H9 (cell line): ENCODE measurements around the gene YPEL4. TPM values are rescaled to one million over a fixed set of nuclear protein-coding genes. Genes with fewer than 3 reads are reported as not detected.

ENCODE experiments used
- DNase-seq: peaks from one replicate; pipeline ENCODE4 v3.0.0-alpha.2; 2017
- H2AFZ ChIP-seq: one replicate; pipeline ENCODE4 v1.6.1; 2013; ENCODE audit warnings: mild to moderate bottlenecking, low read length, control low read depth, moderate library complexity
- H2AK5ac ChIP-seq: 2 replicates; pipeline ENCODE4 v1.6.1; 2013; ENCODE audit warnings: low read length, control low read depth, mixed read lengths; ENCODE audit not compliant: insufficient read length
- H2BK120ac ChIP-seq: one replicate; pipeline ENCODE4 v1.6.1; 2013; ENCODE audit warnings: low read depth, mild to moderate bottlenecking, low read length, control low read depth, inconsistent platforms; ENCODE audit not compliant: poor library complexity, severe bottlenecking
- H2BK12ac ChIP-seq: 2 replicates; pipeline ENCODE4 v1.6.1; 2013; ENCODE audit warnings: low read length, control low read depth, mixed read lengths, low read depth; ENCODE audit not compliant: insufficient read length
- H2BK15ac ChIP-seq: 2 replicates; pipeline ENCODE4 v1.6.1; 2013; ENCODE audit warnings: low read depth, low read length, control low read depth
- H2BK20ac ChIP-seq: one replicate; pipeline ENCODE4 v1.6.1; 2013; ENCODE audit warnings: low read depth, mild to moderate bottlenecking, low read length, control low read depth, inconsistent platforms; ENCODE audit not compliant: poor library complexity, severe bottlenecking
- H2BK5ac ChIP-seq: 2 replicates; pipeline ENCODE4 v1.6.1; 2013; ENCODE audit warnings: low read length, control low read depth, mixed read lengths; ENCODE audit not compliant: insufficient read length
- H3K14ac ChIP-seq: 2 replicates; pipeline ENCODE4 v1.6.1; 2013; ENCODE audit warnings: low read length, control low read depth; ENCODE audit not compliant: insufficient read depth
- H3K18ac ChIP-seq: 2 replicates; pipeline ENCODE4 v1.6.1; 2013; ENCODE audit warnings: low read depth, mild to moderate bottlenecking, mixed read lengths, low read length, control low read depth; ENCODE audit not compliant: insufficient read length
- H3K23ac ChIP-seq: 2 replicates; pipeline ENCODE4 v1.6.1; 2013; ENCODE audit warnings: low read length, control low read depth, mixed read lengths, low read depth; ENCODE audit not compliant: insufficient read length
- H3K23me2 ChIP-seq: 2 replicates; pipeline ENCODE4 v1.6.1; 2013; ENCODE audit warnings: low read depth, mild to moderate bottlenecking, mixed read lengths, low read length, control low read depth; ENCODE audit not compliant: insufficient read length, poor library complexity, severe bottlenecking
- H3K27ac ChIP-seq: 2 replicates; pipeline ENCODE4 v1.5.1; 2013; ENCODE audit warnings: low read length, control low read depth, mixed read lengths, low read depth; ENCODE audit not compliant: insufficient read length
- H3K27me3 ChIP-seq: 2 replicates; pipeline ENCODE4 v1.6.1; 2013; ENCODE audit warnings: low read length, control low read depth, inconsistent platforms; ENCODE audit not compliant: insufficient read depth
- H3K4ac ChIP-seq: 2 replicates; pipeline ENCODE4 v1.6.1; 2013; ENCODE audit warnings: low read depth, mild to moderate bottlenecking, control low read depth, inconsistent platforms, low read length, moderate library complexity
- H3K4me1 ChIP-seq: 2 replicates; pipeline ENCODE4 v1.6.1; 2013; ENCODE audit warnings: low read length, control low read depth, inconsistent platforms; ENCODE audit not compliant: insufficient read depth
- H3K4me2 ChIP-seq: 2 replicates; pipeline ENCODE4 v1.6.1; 2013; ENCODE audit warnings: low read length, control low read depth, mixed read lengths; ENCODE audit not compliant: insufficient read length, insufficient read depth
- H3K56ac ChIP-seq: 2 replicates; pipeline ENCODE4 v1.6.1; 2013; ENCODE audit warnings: low read depth, mild to moderate bottlenecking, mixed read lengths, low read length, control low read depth; ENCODE audit not compliant: insufficient read length
- H3K79me1 ChIP-seq: 2 replicates; pipeline ENCODE4 v1.6.1; 2013; ENCODE audit warnings: low read depth, mild to moderate bottlenecking, moderate library complexity, low read length, control low read depth, inconsistent platforms; ENCODE audit not compliant: insufficient read depth, poor library complexity, severe bottlenecking
- H3K79me2 ChIP-seq: 2 replicates; pipeline ENCODE4 v1.6.1; 2013; ENCODE audit warnings: low read length, control low read depth, inconsistent platforms; ENCODE audit not compliant: insufficient read depth
- H3K9ac ChIP-seq: 2 replicates; pipeline ENCODE4 v1.6.1; 2013; ENCODE audit warnings: low read length, control low read depth, mixed read lengths; ENCODE audit not compliant: insufficient read length; ENCODE audit errors: extremely low read depth
- H3K9me3 ChIP-seq: one replicate; pipeline ENCODE4 v1.6.1; 2013; ENCODE audit warnings: low read depth, low read length, inconsistent platforms; ENCODE audit not compliant: control insufficient read depth
- H3T11ph ChIP-seq: one replicate; pipeline ENCODE4 v1.6.1; 2013; ENCODE audit warnings: mild to moderate bottlenecking, low read length, control low read depth, inconsistent platforms
- H4K20me1 ChIP-seq: one replicate; pipeline ENCODE4 v1.6.1; 2013; ENCODE audit not compliant: control insufficient read depth, insufficient read length, insufficient read depth
- H4K5ac ChIP-seq: 2 replicates; pipeline ENCODE4 v1.6.1; 2013; ENCODE audit warnings: low read depth, mild to moderate bottlenecking, mixed read lengths, low read length, control low read depth; ENCODE audit not compliant: insufficient read length
- H4K8ac ChIP-seq: replicated peaks from 2 replicates; pipeline ENCODE4 v1.6.1; 2013; ENCODE audit warnings: low read length, control low read depth, mixed read lengths, low read depth; ENCODE audit not compliant: insufficient read length
- H4K91ac ChIP-seq: 2 replicates; pipeline ENCODE4 v1.6.1; 2013; ENCODE audit warnings: low read depth, mild to moderate bottlenecking, moderate library complexity, mixed read lengths, low read length, control low read depth; ENCODE audit not compliant: insufficient read length
- H3K27ac Mint-ChIP-seq, 3 experiments: 2 replicates in 2 of 3; 3 replicates in 1 of 3; pipeline ENCODE4 v1.8.0; 2020 to 2021; ENCODE audit warnings: mixed read lengths in 3 of 3, mild to moderate bottlenecking in 1 of 3, moderate library complexity in 1 of 3
- H3K27me3 Mint-ChIP-seq: 2 replicates; pipeline ENCODE4 v1.8.0; 2021; ENCODE audit warnings: low read depth, mild to moderate bottlenecking, moderate library complexity, mixed read lengths
- H3K36me3 Mint-ChIP-seq, 3 experiments: 2 replicates in 2 of 3; 3 replicates in 1 of 3; pipeline ENCODE4 v1.8.0; 2020 to 2021; ENCODE audit warnings: low read depth in 3 of 3, mixed read lengths in 3 of 3; ENCODE audit not compliant: insufficient read depth in 1 of 3
- H3K4me1 Mint-ChIP-seq, 2 experiments: 2 replicates each; pipeline ENCODE4 v1.8.0; 2020; ENCODE audit warnings: mixed read lengths in 2 of 2
- H3K4me3 Mint-ChIP-seq, 2 experiments: 2 replicates in 1 of 2; 3 replicates in 1 of 2; pipeline ENCODE4 v1.8.0; 2020 to 2021; ENCODE audit warnings: mild to moderate bottlenecking in 2 of 2, mixed read lengths in 2 of 2, moderate library complexity in 1 of 2
- H3K9me3 Mint-ChIP-seq, 2 experiments: 2 replicates in 1 of 2; 3 replicates in 1 of 2; pipeline ENCODE4 v1.8.0; 2020; ENCODE audit warnings: mild to moderate bottlenecking in 2 of 2, mixed read lengths in 2 of 2, moderate library complexity in 1 of 2
- CTCF ChIP-seq: fragments of 200-600 bp; sonication (generic); conservative IDR thresholded peaks from 3 replicates; pipeline ENCODE4 v1.8.0; 2021; ENCODE audit warnings: antibody characterized with exemption, mild to moderate bottlenecking
- WGBS: extraction: QIAGEN DNeasy Blood & Tissue Kit; methylation state at CpG from one replicate; pipeline ENCODE4 v1.1.7; 2013; ENCODE audit warnings: missing lambda C conversion rate, low lambda C conversion rate, mixed read lengths; ENCODE audit not compliant: insufficient read length; ENCODE audit errors: extremely low coverage; 5-methylcytosine and 5-hydroxymethylcytosine counted together
- total RNA-seq: library from RNA; stranded (reverse); gene quantifications from 2 replicates; pipeline ENCODE4 v1.2.1, GENCODE V29; 2021

Gene YPEL4
- total RNA-seq, 1 experiment from 2014 or later: 0.13 TPM

GRCh38 chr11:57630171-57630570 is 19.5 kb downstream of the YPEL4 start:
- no peak overlapping the region for H2BK120ac ChIP-seq
- no peak overlapping the region for H4K91ac ChIP-seq
- no peak overlapping the region for H3K9ac ChIP-seq
- H4K20me1 ChIP-seq: no peaks in the 10 kb centered on the region
- H3K27ac ChIP-seq: no peak overlapping the region
- no peak overlapping the region for H2BK12ac ChIP-seq
- no peak for TF ChIP-seq CTCF
- H3K18ac ChIP-seq: no peak overlapping the region
- Mint-ChIP-seq H3K4me1 (peaks cover 0 to 6% of the 10 kb centered on the region in 2 experiments; a peak in 2 of 4 replicates), H3K27me3 (peaks cover 29% of the 10 kb centered on the region), H3K27ac (no peak overlapping the region), H3K4me3 (no peak overlapping the region), H3K36me3 (no peaks in the 10 kb centered on the region), H3K9me3 (no peaks in the 10 kb centered on the region)
- no peak overlapping the region for H3T11ph ChIP-seq
- H4K8ac ChIP-seq: no peak overlapping the region
- H3K27me3 ChIP-seq: no peaks in the 10 kb centered on the region
- H3K4me2 ChIP-seq: no peak overlapping the region
- H2BK15ac ChIP-seq: no peak overlapping the region
- no peak overlapping the region for H2BK5ac ChIP-seq
- H3K4me1 ChIP-seq: no peaks in the 10 kb centered on the region; the same call in 1 of the 2 replicates
- no peak overlapping the region for H3K56ac ChIP-seq
- H4K5ac ChIP-seq: no peak overlapping the region
- H2BK20ac ChIP-seq: no peak overlapping the region
- no CpG with 5 or more reads among the region's 2 CpGs for WGBS
- H3K79me1 ChIP-seq: no peaks in the 10 kb centered on the region
- H2AK5ac ChIP-seq: no peak overlapping the region
- no peak for DNase-seq
- H3K14ac ChIP-seq: no peak overlapping the region
- no peaks in the 10 kb centered on the region for H3K23me2 ChIP-seq
- no peaks in the 10 kb centered on the region for H3K9me3 ChIP-seq
- no peak overlapping the region for H3K4ac ChIP-seq
- H3K79me2 ChIP-seq: no peaks in the 10 kb centered on the region
- H3K23ac ChIP-seq: no peak overlapping the region
- no peak overlapping the region for H2AFZ ChIP-seq
